Activated T-helper 1 cell treated with anti-CD3 and anti-CD28 coated beads, Interleukin-12 subunit alpha, Interleukin-12 subunit beta, Interleukin-2, Interleukin-4 antibody, amounts not matched to agents 30 ng/mL and 10 ng/mL and 1 ng/mL, durations not matched to agents 14 hours and 24 hours and 36 hours (primary cell): ENCODE results near the gene KATNA1. TPM values are rescaled to one million over a fixed set of nuclear protein-coding genes. Genes with fewer than 3 reads are reported as not detected.
A peak's percentile ranks its signal among the peaks of the same experiment; 100 is the strongest.
"Not testable (repeated sequence)": the region's sequence is repeated elsewhere in the genome, so short reads cannot be mapped to it uniquely, and the experiment has no call there.

ENCODE experiments used
- DNase-seq: peaks from one replicate; pipeline ENCODE4 v3.0.0; 2021; ENCODE audit warnings: low spot score
- H3K27ac Mint-ChIP-seq: one replicate; pipeline ENCODE4 v1.8.0; 2021; ENCODE audit warnings: mild to moderate bottlenecking, mixed read lengths
- H3K27me3 Mint-ChIP-seq: one replicate; pipeline ENCODE4 v1.8.0; 2022; ENCODE audit warnings: mild to moderate bottlenecking, moderate library complexity, mixed read lengths; ENCODE audit not compliant: insufficient read depth
- H3K36me3 Mint-ChIP-seq: one replicate; pipeline ENCODE4 v1.8.0; 2021; ENCODE audit warnings: low read depth, mixed read lengths
- H3K4me1 Mint-ChIP-seq: one replicate; pipeline ENCODE4 v1.8.0; 2021; ENCODE audit warnings: low read depth, mixed read lengths
- H3K4me3 Mint-ChIP-seq: one replicate; pipeline ENCODE4 v1.8.0; 2021; ENCODE audit warnings: mild to moderate bottlenecking, moderate library complexity, mixed read lengths
- H3K9me3 Mint-ChIP-seq: one replicate; pipeline ENCODE4 v1.8.0; 2021; ENCODE audit warnings: mixed read lengths
- intact Hi-C: fragments of 100-400 bp; cut with micrococcal nuclease; formaldehyde crosslinking; loops from one replicate; pipeline ENCODE4 v1.15.1; 2024
- total RNA-seq: library from RNA; stranded (reverse); gene quantifications from 2 replicates; pipeline ENCODE4 v1.2.3, GENCODE V29; 2022

KATNA1 gene
- 20.8 and 22.1 TPM in 2 replicates for total RNA-seq

DNA sequence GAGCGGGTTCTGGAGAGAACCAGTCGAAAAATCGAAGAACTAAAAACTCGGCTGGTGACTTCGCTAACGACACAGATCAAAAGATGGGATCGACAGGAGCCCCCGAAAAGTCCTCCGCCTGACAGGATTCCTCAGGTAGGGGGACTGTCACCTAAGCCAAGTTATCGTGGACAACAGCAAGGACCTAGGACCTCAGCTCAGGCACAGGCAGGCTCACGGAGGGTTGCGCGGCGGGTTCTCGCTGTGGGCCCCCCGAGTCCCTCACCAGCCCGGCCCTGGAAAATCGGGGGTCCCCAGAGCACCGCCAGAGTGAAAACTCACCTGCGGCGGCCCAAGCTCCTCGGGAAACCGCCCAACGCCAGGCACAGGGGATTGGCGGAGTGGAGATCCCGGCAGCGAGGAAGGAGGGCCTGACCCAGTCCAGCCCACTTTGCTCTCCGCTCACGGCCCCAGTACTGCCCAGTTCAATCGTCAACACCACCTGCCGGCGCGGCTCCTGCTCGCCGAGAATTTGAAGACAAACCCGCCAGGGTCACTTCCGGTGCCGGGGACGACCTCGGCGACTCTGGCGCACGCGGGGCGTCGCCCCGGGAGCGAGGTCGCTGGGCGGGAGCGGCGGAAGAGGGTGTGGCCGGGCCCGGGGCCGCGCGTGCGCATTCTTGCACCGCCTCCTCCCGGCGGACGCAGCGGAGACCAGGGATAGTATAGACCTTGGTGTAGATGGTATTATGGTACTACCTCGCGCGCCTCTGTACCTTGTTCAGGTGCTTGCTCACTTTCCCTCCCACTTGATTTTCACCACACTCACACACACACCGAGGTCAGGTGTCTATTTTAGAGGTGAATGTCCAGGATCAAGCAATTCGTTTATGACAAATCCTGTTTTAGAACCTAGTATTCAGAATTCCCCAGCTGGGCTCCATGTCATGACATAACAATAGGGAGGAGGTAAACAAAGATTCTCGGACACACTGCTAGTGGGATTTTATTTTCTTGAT lies at the start of gene KATNA1:
TSS of gene KATNA1 (minus strand) at position 567 of the 998 bp plus-strand sequence. CDS start 10,167 bp downstream, outside the sequence.
- peak within 1 kb of the TSS; percentile 83 for H3K27ac Mint-ChIP-seq
- peak; percentile 89 for DNase-seq
- H3K9me3 Mint-ChIP-seq = no peaks in the 10 kb centered on the region
- H3K27me3 Mint-ChIP-seq = no peaks in the 10 kb centered on the region
- peaks cover 5% of the 10 kb centered on the region for H3K36me3 Mint-ChIP-seq
- intact Hi-C loops = loop anchor here (1.0 to 5.0 kb wide), 7 partner anchors 39 to 1742 kb away; partner anchors contain the start of genes GINM1, LATS1, LRP11 and PCMT1
- peaks cover 31% of the 10 kb centered on the region for H3K4me1 Mint-ChIP-seq
- H3K4me3 Mint-ChIP-seq = peak within 1 kb of the TSS; percentile 96

DNA sequence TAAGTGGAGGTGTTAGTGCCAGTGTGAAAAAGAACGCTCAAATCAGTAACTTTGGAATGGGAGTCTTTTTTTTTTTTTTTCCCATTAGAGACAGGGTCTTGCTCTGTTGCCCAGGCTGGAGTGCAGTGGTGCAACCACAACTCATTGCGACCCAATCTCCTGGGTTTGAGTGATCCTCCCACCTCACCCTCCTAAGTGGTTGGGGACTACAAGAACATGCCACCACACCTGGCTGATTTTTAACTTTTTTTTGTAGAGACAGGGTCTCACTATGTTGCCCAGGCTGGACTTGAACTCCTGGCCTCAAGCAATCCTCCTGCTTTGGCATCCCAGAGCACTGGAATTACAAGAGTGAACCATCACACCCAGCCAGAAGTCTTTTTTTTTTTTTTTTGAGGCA lies 49.7 kb upstream of the KATNA1 start:
- Mint-ChIP-seq H3K36me3 (peaks cover 12% of the 10 kb centered on the region), H3K27me3 (no peaks in the 10 kb centered on the region), H3K4me3 (no peak overlapping the region), H3K9me3 (no peaks in the 10 kb centered on the region), H3K27ac (no peak overlapping the region), H3K4me1 (peaks cover 6% of the 10 kb centered on the region)
- intact Hi-C loops = no loop called here
- DNase-seq = no peak

DNA sequence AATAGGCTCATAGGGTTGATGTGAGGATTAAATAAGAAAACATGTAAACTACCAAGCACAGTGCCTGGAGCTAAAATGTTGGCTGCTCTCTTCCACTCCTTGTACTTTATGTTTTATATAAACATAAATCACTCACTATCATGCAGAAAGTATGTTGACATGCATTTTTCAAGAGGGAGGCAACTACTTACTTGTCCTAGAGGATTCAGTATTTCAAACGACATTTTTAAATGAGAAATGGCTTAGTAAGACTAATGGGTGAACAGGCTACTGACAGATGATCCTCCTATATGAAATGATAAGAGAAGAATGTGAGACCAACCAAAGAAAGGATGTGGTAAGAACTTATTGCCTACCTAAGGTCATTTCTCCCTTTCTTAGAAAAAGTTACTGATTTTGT lies 48.4 kb upstream of the KATNA1 start:
- Mint-ChIP-seq H3K27ac (no peak overlapping the region), H3K27me3 (no peaks in the 10 kb centered on the region), H3K9me3 (no peaks in the 10 kb centered on the region), H3K4me3 (no peak overlapping the region), H3K36me3 (peaks cover 13% of the 10 kb centered on the region), H3K4me1 (peaks cover 6% of the 10 kb centered on the region)
- intact Hi-C loops = no loop called here
- no peak for DNase-seq

DNA sequence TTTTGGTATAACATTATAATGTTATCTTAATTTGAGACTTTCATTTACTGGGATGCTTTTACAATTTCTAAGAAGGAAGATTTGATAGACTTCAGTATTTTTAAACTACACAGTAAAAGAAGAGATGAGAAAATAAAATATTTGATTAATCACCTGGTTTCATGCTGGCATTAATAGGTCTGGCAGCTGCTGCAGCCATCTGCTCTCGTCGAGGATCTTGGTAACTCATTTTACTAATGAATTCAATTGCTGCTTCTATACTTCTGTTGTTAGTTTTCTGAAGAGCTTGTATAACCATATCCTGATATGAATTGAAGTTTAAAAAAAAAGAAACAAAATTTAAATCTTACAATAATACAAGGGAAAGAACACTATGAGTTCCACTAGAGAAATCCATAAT lies 46.4 kb upstream of the KATNA1 start:
- no peaks in the 10 kb centered on the region for H3K27me3 Mint-ChIP-seq
- intact Hi-C loops = no loop called here
- no peak for DNase-seq
- no peaks in the 10 kb centered on the region for H3K9me3 Mint-ChIP-seq
- peaks cover 19% of the 10 kb centered on the region for H3K36me3 Mint-ChIP-seq
- peaks cover 6% of the 10 kb centered on the region for H3K4me1 Mint-ChIP-seq
- H3K27ac Mint-ChIP-seq = no peak overlapping the region
- H3K4me3 Mint-ChIP-seq = no peak overlapping the region

DNA sequence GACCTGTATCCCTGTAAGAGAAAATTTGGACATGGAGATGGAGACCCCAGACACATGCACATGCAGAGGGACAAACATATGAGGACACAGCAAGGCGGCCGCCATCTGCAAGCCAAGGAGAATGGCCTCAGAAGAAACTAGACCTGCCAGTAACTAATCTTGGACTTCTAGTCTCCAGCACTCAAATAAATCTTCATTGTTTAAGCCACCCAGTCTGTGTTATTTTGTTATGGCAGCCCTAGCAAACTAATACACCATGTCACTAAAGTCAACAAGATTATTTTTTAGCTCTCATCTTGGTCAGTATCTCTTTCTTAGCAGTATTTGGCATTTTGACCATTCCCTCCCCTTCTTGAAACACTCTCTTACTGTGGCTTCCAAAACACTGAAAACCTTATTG lies 42.7 kb upstream of the KATNA1 start:
- Mint-ChIP-seq H3K4me3 (no peak overlapping the region), H3K27me3 (no peaks in the 10 kb centered on the region), H3K36me3 (peaks cover 27% of the 10 kb centered on the region), H3K9me3 (no peaks in the 10 kb centered on the region), H3K4me1 (peaks cover 19% of the 10 kb centered on the region), H3K27ac (no peak overlapping the region)
- DNase-seq = no peak
- intact Hi-C loops = no loop called here

DNA sequence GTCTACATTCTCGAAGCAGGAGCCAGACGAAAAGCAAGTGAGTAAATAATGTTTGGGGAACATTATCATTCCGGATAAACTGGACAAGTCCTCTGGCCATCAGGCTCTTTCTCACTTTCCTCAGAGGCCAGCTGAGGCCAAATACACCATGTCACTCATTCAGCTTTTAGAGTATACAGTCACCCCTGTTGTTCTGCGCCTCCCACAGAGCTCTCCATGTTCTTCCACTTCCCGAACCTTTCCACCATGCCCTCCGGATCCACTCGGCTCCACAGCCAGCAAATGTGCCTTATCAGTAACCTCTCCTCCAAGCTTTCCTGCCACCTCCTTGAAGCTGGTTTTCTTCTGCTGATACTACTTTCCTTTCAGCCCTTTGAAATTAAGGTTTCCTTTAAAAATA lies 37.7 kb upstream of the KATNA1 start:
- intact Hi-C loops = loop anchor here (5.0 kb wide), 1 partner anchor 39 kb away; the partner anchor contains the start of gene KATNA1

DNA sequence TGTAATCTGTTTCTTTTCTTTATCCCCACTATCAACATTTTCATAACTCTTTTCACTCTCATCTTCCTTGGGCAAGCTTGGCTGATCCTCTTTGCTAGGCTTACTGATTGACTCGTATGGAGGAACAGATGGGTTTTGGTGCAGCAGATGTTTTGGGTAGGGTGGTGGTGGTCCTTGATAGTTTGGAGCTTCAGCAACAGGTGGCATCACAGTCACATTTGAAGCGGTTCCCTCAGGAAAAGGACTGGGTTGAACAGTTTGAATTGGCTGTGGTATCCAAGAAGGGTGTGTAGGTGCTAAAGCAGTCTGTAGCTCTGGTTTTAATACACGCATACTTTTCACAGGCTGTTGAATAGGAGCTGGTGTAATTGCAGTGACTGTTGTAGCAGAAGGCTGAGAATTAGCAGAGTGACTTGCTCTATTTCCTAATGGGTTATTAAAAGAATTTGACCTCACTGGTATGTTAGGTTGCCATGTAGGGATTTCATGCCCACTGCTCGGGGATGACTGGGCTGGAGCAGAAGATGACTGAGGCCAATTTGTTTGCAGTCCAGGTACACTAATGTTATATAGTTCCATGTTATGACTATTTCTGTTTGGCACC lies 34.8 kb upstream of the KATNA1 start:
- H3K36me3 Mint-ChIP-seq = peaks cover 28% of the 10 kb centered on the region
- H3K9me3 Mint-ChIP-seq = no peaks in the 10 kb centered on the region
- DNase-seq = no peak
- peaks cover 26% of the 10 kb centered on the region for H3K4me1 Mint-ChIP-seq
- intact Hi-C loops = no loop called here
- no peak overlapping the region for H3K27ac Mint-ChIP-seq
- H3K27me3 Mint-ChIP-seq = no peaks in the 10 kb centered on the region
- H3K4me3 Mint-ChIP-seq = no peak overlapping the region

More for the DNA sequence above, 37.7 kb upstream of the KATNA1 start:
- DNase-seq = no peak
- Mint-ChIP-seq H3K27me3 (no peaks in the 10 kb centered on the region), H3K9me3 (no peaks in the 10 kb centered on the region), H3K4me3 (no peak overlapping the region), H3K36me3 (peaks cover 22% of the 10 kb centered on the region), H3K4me1 (peaks cover 21% of the 10 kb centered on the region), H3K27ac (peak overlapping the region; percentile 34)

DNA sequence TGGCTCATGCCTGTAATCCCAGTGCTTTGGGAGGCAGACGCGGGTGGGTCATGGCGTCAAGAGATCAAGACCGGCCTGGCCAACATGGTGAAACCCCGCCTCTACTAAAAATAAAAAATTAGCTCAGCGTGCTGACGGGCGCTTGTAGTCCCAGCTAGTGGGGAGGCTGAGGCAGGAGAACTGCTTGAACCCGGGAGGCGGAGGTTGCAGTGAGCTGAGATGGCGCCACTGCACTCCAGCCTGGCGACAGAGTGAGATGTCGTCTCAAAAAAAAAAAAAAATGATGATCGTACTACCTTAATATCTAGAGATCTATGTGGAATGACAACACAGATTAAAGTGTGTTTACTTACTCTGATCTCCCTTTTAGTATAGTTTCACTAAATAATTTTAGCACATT lies 33.3 kb upstream of the KATNA1 start:
- DNase-seq, H3K9me3 Mint-ChIP-seq, H3K27me3 Mint-ChIP-seq, H3K4me3 Mint-ChIP-seq, H3K27ac Mint-ChIP-seq, intact Hi-C loops: not testable (repeated sequence)
- Mint-ChIP-seq H3K4me1 (peaks cover 21% of the 10 kb centered on the region), H3K36me3 (peaks cover 36% of the 10 kb centered on the region)

DNA sequence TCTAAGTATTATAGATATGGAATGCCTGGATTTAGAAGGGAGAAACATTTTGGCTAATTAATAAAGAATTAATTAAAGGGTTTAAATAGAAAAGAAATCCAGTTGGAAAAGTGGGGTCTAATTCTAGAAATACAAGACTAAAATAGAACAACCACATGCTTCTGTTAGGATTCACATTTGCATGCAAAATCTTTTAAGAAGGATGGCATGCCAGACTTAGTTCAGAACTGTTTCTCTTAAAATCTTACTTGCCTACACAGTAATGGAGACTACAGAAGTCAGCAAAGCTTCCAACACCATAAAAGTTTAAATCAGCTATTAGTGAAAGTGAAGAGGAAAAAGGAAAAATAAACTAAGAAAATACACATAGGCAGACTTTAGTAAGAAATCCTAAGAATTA lies 32.7 kb upstream of the KATNA1 start:
- Mint-ChIP-seq H3K36me3 (peaks cover 33% of the 10 kb centered on the region), H3K9me3 (no peaks in the 10 kb centered on the region), H3K27ac (no peak overlapping the region), H3K27me3 (no peaks in the 10 kb centered on the region), H3K4me1 (peaks cover 14% of the 10 kb centered on the region), H3K4me3 (no peak overlapping the region)
- DNase-seq = no peak
- intact Hi-C loops = no loop called here

DNA sequence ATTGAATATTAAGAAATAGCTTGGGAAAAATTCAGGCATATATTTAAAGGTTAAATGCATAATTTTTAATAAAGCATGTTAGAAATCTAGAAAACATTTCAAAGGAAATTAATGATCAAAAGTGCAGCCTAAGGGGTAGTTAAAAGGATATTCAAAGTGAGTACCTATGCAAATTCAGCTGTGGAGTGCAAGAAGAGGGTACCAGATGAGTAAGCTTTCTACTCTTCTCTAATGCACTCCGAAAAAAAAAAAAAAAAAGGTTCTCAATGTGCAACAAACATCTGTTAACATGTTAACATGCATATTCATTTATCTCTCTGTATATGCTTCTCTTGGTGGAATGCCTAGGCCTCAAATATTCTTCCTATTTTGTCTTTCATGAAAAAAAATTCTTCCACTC lies 32.0 kb upstream of the KATNA1 start:
- peaks cover 13% of the 10 kb centered on the region for H3K4me1 Mint-ChIP-seq
- no peak overlapping the region for H3K27ac Mint-ChIP-seq
- H3K27me3 Mint-ChIP-seq = no peaks in the 10 kb centered on the region
- no peak for DNase-seq
- no peaks in the 10 kb centered on the region for H3K9me3 Mint-ChIP-seq
- no peak overlapping the region for H3K4me3 Mint-ChIP-seq
- H3K36me3 Mint-ChIP-seq = peaks cover 35% of the 10 kb centered on the region
- intact Hi-C loops = no loop called here

DNA sequence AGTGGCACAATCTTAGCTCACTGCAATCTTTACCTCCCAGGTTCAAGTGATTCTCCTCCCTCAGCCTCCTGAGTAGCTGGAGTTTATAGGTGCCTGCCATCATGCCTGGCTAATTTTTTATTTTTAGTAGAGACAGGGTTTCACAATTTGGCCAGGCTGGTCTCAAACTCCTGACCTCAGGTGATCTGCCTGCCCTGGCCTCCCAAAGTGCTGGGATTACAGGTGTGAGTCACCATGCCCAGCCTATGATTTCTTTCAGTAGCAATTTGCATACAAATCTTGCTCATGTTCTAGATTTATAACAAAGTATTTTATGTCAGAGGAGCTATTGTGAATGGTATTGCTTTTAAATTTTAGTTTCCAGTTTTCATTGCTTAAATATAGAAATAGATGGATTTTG lies 23.8 kb upstream of the KATNA1 start:
- H3K27ac Mint-ChIP-seq, H3K4me3 Mint-ChIP-seq, H3K9me3 Mint-ChIP-seq, DNase-seq, intact Hi-C loops, H3K4me1 Mint-ChIP-seq, H3K27me3 Mint-ChIP-seq: not testable (repeated sequence)
- peaks cover 42% of the 10 kb centered on the region for H3K36me3 Mint-ChIP-seq

DNA sequence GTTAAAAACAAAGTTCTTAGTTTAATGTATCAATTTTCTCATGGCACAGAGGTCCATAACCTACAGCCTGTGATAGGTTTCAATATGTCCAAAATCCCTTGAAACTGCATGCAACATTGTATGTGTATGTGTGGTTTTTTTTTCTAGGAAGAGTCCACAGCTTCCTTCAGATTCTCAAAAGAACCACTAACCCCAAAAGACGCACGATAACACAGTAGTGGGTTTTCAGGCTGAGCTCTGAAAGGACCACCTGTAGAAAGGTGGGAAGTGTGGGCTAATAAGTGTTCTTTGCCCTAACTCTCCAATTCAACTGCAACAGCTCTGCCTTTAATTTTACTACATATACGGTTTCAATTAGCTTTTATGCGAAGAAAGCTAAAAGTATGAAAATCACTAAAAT lies 11.5 kb upstream of the KATNA1 start:
- Mint-ChIP-seq H3K27ac (no peak overlapping the region), H3K4me1 (peaks cover 11% of the 10 kb centered on the region), H3K36me3 (peaks cover 28% of the 10 kb centered on the region), H3K4me3 (no peak overlapping the region), H3K9me3 (no peaks in the 10 kb centered on the region), H3K27me3 (no peaks in the 10 kb centered on the region)
- DNase-seq = no peak
- intact Hi-C loops = no loop called here

DNA sequence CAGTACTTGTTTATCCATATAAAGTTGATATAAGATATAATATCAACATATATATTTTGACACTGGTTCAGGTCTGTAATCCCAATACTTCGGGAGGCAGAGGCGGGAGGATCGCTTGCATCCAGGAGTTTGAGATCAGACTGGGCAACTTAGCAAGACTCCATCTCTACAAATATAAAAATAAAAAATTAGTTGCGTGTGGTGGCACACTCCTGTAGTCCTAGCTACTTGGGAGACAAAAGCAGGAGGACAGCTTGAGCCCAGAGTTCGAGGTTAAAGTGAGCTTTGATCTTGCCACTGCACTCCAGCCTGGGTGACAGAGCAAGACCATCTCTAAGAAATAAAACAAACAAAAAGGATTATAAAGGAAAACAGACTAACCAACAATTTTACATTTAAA lies 8.9 kb upstream of the KATNA1 start:
- Mint-ChIP-seq H3K4me3 (no peak overlapping the region), H3K4me1 (peaks cover 11% of the 10 kb centered on the region), H3K36me3 (peaks cover 21% of the 10 kb centered on the region), H3K27me3 (no peaks in the 10 kb centered on the region), H3K27ac (no peak overlapping the region), H3K9me3 (no peaks in the 10 kb centered on the region)
- no peak for DNase-seq
- intact Hi-C loops = no loop called here
